GM20431 (cell line): ENCODE data around the gene VSX2.

ENCODE experiments used
- in situ Hi-C: fragments of 300-500 bp; cut with MseI, MboI; formaldehyde crosslinking; loops from one replicate; pipeline ENCODE4 v1.15.0; 2020; ENCODE audit warnings: low sequenced_read_pairs; ENCODE audit not compliant: unreplicated experiment

Gene VSX2

DNA sequence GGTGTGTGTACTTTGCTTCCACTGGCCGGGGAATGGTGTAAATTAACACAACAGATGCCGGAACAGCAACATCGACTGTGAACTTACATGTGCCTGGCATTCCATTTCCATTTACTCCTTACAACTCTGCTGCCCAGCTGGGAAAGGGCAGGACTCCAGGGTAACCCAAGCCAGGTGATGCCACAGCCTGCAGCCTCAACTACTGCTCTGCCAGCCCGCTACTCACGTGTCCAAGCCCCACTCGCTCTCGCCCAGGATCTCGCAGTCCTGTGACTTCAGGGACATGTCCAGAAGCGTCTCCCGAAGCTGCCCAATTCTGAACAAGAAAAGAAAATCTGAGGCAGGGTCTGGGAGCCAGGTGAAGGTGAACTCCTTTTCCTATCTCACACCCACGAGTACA lies 52.8 kb downstream of the VSX2 start:
- in situ Hi-C loops = no loop called here

DNA sequence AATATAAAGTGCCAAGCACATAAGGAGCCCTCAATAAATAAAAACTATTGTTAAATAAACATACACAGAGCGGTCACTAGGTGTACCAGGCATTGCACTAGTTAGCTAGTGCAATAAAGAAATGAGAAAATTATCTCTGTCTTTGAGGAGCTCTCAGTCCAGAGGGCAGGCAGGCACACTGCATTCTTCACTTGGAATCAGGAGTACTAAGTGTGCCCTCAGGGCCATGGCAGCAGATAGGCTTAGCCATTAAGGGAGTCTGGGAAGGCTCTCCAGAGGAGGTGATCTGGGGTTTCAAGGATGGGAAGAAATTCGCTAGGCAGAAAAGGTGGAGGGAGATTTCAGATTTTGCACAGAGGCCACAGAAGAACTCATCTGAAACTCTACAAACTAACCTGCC lies 54.4 kb downstream of the VSX2 start:
- in situ Hi-C loops = no loop called here

DNA sequence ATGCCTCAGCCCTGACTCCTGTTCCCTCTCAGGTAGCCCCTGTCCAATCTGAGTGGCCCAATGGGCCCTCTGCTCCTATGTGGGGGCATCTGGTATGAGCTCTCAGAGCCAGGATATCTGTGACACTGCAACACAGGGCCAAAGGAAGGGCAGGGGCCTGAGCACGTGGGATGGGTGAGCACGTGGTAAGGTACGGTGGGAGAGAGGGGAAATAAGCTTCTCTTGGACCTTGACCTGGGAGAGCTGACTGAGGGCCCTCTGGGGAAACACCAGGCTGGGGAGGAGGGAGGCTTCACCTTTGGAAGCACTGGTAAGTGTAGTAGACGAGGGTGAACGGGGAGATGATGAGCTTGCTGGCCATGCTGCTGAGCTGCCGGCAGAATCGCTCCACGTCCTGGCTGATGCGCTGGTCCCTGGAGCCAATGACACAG lies 56.8 kb downstream of the VSX2 start:
- in situ Hi-C loops = no loop called here

DNA sequence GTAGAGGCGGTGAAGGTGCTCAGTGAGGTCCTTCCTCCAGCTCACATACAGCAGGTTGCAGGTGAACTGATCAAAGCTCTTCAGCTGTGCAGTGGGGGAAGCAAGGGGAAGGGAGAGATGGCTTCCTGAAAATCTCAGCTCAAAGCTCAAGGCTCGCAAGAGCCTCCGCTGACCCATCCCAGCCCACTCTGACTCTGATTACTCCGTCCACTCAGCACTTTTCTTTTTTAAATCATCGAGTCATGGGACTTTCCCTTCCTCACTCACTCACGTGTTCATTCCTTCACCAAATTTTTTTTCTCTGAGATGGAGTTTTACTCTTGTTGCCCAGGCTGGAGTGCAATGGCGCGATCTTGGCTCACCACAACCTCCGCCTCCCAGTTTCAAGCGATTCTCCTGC lies 58.7 kb downstream of the VSX2 start:
- in situ Hi-C loops = no loop called here

DNA sequence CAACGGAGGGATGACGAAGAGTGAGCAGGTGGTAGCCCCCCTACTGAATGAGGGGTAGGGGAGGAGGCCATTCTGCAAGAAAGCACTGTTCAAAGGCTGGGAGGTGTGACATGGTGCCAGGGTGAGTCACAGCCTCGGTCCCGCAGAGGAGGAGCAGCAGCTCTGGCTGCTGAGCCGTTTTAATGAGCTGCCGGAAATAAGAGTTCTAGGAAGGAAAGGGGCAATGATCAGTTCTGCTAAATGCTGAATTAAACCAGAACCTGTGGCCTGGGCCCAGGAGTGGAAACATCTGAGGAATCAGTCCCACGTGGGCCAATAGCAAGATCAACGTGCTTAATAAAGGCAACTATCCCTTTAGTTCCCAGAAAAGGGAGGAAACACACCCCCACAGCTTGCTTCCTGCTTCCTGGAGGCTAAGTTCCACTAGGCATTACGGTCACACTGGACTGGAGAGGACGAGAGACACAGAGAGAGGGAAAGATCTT lies 59.9 kb downstream of the VSX2 start:
- in situ Hi-C loops = no loop called here

DNA sequence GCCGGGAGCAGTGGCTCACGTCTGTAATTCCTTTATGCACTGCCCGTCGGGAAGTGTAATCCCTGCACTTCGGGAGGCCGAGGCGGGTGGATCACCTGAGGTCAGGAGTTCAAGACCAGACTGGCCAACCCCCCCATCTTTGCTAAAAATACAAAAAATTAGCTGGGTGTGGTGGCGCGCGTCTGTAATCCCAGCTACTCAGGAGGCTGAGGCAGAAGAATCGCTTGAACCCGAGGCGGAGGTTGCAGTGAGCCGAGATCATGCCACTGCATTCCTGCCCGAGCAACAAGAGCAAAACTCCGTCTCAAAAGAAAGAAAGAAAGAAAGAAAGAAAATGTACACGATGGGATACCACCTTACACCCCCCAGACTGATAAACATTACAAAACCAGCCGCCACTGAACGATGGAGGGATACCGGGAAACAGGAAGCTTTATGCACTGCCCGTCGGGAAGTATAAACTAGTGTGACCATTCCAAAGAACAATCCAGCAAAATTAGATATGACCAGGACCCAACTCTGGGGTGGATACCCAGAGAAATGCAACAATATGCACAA lies 62.4 kb downstream of the VSX2 start:
- in situ Hi-C loops = no loop called here

DNA sequence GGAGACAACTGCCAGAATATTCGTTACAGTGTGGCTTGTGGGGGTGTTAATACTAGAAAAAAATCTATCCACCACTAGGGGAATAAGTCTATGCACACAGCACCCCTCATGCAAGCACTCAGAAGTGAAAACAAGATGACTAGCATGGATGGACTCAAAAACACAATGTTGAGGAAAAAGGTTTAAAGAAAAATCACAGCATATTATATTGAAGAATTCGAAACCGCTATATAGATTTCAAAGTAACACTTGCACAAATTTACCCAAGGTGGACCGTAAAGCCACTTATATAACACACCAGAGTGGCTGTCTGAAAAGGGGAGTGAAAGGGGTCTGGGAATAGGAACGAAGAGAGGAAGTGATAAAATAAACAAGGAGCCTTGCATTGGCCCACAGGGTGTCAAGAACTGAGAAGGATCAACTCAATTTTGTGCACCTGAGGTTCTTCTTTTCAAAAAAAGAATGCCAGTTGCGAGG lies 62.9 kb downstream of the VSX2 start:
- in situ Hi-C loops = no loop called here

DNA sequence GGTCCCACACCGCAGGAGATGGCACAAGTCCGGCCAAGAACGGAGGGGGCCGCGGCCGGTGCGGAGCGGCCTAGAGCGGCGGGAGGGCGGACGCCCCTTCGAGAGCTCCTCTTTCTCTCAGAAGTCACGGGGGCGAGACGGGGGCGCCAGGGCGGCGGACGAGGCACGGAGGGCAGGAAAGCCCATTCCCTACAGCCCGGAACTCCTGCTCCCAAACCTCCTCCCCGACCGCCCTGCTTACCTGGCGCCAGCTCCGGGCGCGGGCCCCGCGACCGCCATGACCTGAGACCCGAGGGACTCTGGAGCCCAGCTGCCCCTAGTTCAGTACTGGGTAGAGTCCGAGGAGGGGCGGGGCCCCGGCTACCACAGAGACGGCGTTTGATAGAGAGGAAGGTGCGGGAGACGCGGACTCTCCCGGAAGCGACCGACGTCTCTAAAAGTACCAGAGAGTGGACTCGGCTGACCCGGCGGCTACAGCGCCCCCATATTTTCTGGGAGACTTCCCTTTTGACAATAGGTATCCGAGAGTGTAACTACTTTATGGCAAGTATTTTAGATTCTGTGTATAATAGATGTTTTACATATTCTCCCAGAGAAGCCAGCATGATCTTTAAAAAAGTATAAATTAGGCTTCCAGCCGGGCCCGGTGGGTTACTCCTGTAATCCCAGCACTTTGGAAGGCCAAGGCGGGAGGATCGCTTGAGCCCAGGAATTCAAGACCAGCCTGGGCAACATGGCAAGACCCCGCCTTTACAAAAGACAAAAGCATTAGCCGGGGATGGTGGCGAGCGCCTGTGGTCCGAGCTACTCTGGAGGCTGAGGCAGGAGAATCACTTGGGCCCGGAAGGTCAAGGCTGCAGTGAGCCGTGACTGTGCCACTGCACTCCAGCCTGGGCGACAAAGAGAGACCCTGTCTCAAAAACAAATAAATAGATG lies 63.7 kb downstream of the VSX2 start, which contains the start of gene ABCD4:
Gene ABCD4 (minus strand): TSS at position 301 of the 936 bp plus-strand sequence. CDS start 22 bp downstream, at position 279.
- in situ Hi-C loops = no loop called here

DNA sequence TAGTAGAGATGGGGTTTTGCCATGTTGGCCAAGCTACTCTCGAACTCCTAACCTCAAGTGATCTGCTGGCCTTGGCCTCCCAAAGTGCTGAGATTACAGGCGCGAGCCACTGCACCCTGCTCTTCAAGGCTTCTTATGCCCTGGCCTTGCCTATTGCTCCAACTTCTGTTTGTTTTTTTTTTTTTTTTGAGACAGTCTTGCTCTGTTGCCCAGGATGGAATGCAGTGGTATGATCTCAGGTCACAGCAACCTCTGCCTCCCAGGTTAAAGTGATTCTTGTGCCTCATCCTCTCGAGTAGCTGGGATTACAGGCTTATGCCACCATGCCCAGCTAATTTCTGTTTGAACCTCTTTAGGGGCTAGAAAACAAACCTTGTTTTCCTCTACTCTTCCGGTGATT lies 69.4 kb downstream of the VSX2 start:
- in situ Hi-C loops = no loop called here

DNA sequence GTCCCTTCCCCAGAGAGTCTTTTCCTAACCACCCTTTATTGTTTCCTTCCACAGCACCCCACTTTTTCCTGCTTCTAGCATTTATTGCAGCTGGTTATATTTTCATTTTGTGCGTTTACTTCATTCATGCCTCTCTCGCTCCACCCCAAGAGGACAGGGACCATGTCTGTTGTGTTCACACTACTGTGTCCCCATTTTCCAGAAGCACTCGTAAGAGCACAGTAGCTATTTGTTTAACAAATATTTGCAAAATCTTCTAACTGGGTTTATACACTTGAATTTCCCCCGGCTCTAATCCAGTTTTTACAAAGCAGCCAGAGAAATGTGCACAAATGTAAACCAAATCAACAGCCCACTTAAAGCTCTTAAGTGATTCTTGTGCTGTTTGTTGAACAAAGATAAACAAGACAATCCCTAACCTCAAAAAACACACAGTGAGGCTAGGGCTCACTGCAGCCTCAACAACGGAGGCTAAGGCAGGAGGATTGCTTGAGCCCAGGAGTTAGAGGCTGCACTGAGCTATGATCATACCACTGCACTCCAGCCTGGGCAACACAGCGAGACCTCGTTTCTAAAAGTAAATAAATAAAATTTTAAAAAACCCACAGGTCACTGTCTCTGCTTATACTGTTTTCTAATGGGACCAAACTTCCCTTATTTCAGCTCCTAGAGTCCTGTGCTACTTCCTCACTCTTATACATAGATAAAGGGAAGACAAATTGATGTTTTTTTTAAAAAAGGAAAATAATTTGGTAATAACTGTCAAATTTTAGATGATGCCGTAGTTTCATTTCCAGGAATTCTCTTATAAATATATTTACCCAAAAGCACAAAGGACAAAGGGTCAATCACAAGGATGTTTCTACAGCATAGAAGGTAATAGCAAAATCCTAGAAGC lies 70.1 kb downstream of the VSX2 start:
- in situ Hi-C loops = no loop called here

DNA sequence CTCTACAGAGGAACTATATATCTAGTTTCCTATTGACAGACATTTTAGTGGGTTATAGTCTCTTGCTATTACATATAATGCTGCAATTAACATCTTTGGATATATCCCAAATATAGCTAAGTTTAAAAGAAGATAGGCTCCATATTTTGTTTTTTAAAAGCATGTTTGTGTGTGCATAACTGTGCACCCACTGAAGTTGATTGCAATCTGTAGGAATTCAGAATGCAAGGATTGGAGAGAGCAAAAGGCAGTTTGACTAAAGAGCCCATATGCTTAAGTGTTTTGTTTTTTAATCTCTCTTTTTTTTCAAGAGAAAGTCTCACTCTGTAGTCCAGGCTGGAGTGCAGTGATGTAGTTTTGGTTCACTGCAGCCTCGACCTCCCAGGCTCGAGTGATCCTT lies 72.9 kb downstream of the VSX2 start:
- in situ Hi-C loops = no loop called here
